ENCODE measurements around the gene CEP63. TPM values are rescaled to one million over a fixed set of nuclear protein-coding genes. Genes with fewer than 3 reads are reported as not detected.
"Not testable (repeated sequence)": the region's sequence is repeated elsewhere in the genome, so short reads cannot be mapped to it uniquely, and the experiment has no call there.

The CEP63 gene
- total RNA-seq, 1 experiment from 2014 or later: 36.1 TPM

DNA sequence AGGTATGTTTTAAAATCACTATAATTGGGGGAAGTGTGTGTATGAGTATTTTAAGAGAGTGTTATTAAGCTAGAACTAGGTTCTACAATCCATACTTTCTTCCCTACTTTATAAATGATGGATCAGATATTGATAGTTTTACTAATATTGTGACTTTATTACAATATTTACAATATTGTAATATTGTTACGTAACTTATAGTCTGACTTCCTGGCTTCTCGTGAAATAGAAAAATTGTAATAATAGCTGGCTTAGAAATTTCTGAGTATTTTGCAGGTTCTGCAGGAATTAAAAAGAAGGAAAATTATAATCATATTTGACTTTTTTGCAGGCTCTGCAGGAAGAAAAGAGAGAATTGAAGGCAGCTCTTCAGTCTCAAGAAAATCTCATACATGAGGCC, 60.0 kb downstream of the CEP63 start:
- DNase-seq: no peak
- H3K4me3 ChIP-seq: no peak overlapping the region
- H3K9me3 ChIP-seq (replicated peaks): no peaks in the 10 kb centered on the region
- no peaks in the 10 kb centered on the region for H3K27me3 ChIP-seq
- H3K27ac ChIP-seq: no peak overlapping the region
- H3K4me1 ChIP-seq: peaks cover 3% of the 10 kb centered on the region; the same call in 1 of the 2 replicates
- peaks cover 38% of the 10 kb centered on the region for H3K36me3 ChIP-seq

DNA sequence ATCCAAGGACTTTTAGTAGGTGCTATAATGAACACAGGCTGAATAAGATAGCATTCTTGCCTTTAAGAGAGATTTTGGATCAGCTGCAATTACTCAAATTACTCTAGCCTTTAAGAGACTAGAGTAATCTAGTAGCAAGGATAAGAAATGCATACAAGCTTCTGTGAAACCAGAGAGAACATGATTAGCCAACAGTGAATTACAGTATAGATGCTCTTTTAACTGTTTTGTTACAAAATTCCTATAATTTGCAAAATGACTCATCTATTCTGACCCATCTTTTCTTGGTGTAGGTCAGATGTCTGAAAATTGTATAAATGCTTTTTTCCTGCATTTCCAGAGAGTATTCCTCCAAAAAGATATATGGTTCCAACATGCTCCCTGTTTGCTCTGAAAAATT, 66.9 kb downstream of the CEP63 start:
- H3K9me3 ChIP-seq (replicated peaks): no peaks in the 10 kb centered on the region
- peaks cover 7% of the 10 kb centered on the region; the same call in 1 of the 2 replicates for H3K4me1 ChIP-seq
- no peak overlapping the region for H3K27ac ChIP-seq
- peaks cover 38% of the 10 kb centered on the region for H3K36me3 ChIP-seq
- H3K4me3 ChIP-seq: no peak overlapping the region
- DNase-seq: no peak
- no peaks in the 10 kb centered on the region for H3K27me3 ChIP-seq

DNA sequence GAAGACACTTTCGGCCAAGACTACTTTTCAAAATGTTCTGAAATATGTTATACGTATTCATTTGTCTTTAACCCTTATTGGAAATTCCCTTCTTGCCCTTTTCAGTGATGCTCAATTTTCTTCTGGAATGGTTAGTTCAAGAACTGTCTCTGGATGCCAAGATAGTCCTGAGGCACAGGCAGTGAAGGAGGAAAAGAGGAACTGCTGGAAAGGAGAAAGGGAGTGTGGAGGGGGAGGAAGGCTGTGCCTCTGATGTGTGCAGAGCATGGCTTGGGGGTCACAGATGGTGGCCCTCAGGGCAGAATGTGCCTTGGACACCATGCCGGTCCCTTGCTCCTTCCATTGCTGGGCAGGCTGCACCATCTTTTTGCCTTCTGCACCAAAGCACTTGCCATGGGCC, 73.7 kb downstream of the CEP63 start:
- Histone ChIP-seq H3K36me3 (peaks cover 22% of the 10 kb centered on the region), H3K4me1 (no peaks in the 10 kb centered on the region), H3K27me3 (no peaks in the 10 kb centered on the region), H3K27ac (no peak overlapping the region), H3K9me3 (replicated peaks) (no peaks in the 10 kb centered on the region), H3K4me3 (no peak overlapping the region)
- no peak for DNase-seq

DNA sequence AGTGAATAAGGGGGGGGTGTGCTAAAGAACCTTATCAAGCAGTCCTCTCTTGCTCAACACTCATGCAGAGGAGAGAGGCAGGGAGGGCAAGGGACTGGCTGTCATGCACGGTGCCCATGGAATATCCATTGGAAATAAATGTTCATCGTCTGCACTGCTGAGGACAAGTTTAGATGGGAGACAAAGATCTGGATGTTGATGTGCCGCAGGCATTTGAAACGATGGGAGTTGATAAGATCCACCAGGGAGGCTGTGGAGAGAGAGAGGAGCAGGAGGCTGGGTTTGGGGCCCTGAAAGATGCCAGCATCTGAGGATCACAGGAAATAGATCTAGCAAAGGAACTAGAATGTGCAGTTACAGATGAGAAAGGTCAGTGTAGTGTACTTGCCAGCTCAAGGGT, 76.2 kb downstream of the CEP63 start:
- Histone ChIP-seq H3K27ac (no peak overlapping the region), H3K9me3 (replicated peaks) (no peaks in the 10 kb centered on the region), H3K4me1 (no peaks in the 10 kb centered on the region), H3K27me3 (no peaks in the 10 kb centered on the region), H3K4me3 (no peak overlapping the region), H3K36me3 (peaks cover 19% of the 10 kb centered on the region)
- DNase-seq: no peak

DNA sequence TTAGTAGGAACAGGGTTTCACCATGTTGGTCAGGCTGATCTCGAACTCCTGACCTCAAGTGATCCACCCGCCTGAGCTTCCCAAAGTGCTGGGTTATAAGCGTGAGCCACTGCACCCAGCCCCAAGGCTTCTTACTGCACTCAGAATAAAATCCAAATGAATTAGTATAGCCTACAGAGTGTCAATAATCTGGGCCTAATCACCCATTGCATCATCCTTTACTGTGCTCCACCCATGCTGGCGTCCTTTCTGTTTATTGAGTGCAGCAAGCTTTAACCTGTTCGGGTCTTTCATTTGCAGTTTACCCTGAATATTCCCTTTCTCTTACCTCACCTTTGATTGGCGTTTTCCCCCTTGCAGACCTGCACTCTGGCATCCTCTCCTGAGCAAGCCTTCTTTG, 77.7 kb downstream of the CEP63 start:
- Histone ChIP-seq H3K4me1 (no peaks in the 10 kb centered on the region), H3K9me3 (replicated peaks) (no peaks in the 10 kb centered on the region), H3K4me3 (no peak overlapping the region), H3K27ac (no peak overlapping the region), H3K27me3 (no peaks in the 10 kb centered on the region), H3K36me3 (peaks cover 11% of the 10 kb centered on the region)
- no peak for DNase-seq

DNA sequence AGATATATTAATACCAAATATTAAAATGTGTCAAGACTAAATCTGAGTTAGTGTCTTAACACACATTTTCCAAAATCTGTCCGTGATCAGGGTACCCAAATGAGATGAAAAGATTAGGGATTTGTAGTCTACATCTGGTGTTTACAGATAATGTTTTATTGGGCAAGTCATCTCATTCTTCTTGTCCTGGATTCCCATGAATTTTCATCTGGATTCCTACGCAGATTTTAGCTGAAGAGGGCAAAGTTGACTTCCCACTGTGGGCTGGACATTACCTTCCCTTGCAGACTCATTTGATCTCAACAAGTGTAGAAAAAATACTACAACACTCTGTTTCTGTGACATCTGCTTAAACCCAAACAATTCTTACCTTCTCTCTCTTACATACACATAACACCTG, 79.1 kb downstream of the CEP63 start:
- Histone ChIP-seq H3K36me3 (peaks cover 2% of the 10 kb centered on the region; the same call in 1 of the 2 replicates), H3K4me3 (no peak overlapping the region), H3K27ac (no peak overlapping the region), H3K4me1 (no peaks in the 10 kb centered on the region), H3K27me3 (no peaks in the 10 kb centered on the region), H3K9me3 (replicated peaks) (no peaks in the 10 kb centered on the region)
- DNase-seq: no peak

DNA sequence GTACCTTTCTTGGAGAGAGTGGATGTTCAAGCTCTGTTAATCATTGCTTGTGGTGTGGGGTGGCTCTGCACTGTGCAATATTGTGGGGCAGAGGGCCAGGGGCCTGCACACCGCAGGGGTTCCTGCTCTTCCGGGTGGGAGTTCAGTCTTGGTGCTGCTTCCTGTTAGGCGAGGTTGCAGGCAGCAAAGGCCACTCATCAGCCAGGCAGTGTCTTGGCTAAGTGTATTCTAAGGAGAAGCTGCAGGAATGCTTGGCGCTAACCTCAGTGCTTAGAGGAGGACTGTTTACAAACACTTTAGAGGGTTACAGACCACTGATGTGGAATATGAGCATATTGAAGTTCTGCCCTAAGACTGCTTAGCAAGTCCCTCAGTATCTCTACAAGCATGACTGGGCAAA, 81.7 kb downstream of the CEP63 start:
- no peak overlapping the region for H3K4me3 ChIP-seq
- H3K9me3 ChIP-seq (replicated peaks): no peaks in the 10 kb centered on the region
- no peaks in the 10 kb centered on the region for H3K4me1 ChIP-seq
- no peaks in the 10 kb centered on the region for H3K27me3 ChIP-seq
- DNase-seq: no peak
- peaks cover 2% of the 10 kb centered on the region; the same call in 1 of the 2 replicates for H3K36me3 ChIP-seq
- H3K27ac ChIP-seq: no peak overlapping the region

DNA sequence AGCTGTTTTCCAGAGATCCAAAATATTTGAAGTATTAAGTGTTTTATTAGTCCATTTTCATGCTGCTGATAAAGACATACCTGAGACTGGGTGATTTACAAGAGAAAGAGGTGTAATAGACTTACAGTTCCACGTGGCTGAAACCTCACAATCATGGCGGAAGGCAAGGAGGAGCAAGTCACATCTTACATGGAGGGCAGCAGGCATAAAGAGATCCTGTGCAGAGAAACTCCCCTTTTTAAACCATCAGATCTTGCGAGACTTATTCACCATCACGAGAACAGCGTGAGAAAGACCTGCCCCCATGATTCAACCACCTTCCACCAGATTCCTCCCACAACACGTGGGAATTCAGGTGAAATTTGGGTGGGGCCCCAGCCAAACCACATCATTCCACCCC, 82.9 kb downstream of the CEP63 start:
- Histone ChIP-seq H3K36me3 (no peaks in the 10 kb centered on the region), H3K27me3 (no peaks in the 10 kb centered on the region), H3K9me3 (replicated peaks) (no peaks in the 10 kb centered on the region), H3K4me3 (no peak overlapping the region), H3K4me1 (no peaks in the 10 kb centered on the region), H3K27ac (no peak overlapping the region)
- DNase-seq: no peak

DNA sequence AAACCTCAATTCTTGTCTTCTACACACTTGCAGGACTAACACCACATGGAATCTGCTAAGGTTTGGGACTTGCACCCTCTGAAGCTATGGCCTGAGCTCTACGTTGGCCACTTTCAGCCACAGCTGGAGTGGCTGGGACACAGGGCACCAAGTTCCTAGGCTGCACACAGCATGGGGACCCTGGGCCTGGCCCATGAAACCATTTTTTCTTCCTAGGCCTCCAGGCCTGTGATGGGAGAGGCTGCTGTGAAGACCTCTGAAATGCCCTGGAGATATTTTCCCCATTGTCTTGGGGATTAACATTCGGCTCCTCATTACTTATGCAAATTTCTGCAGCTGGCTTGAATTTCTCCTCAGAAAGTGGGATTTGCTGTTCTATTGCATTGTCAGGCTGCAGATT, 84.0 kb downstream of the CEP63 start:
- H3K4me3 ChIP-seq; H3K4me1 ChIP-seq; H3K36me3 ChIP-seq; H3K27ac ChIP-seq; DNase-seq; H3K27me3 ChIP-seq; H3K9me3 ChIP-seq (replicated peaks): not testable (repeated sequence)

DNA sequence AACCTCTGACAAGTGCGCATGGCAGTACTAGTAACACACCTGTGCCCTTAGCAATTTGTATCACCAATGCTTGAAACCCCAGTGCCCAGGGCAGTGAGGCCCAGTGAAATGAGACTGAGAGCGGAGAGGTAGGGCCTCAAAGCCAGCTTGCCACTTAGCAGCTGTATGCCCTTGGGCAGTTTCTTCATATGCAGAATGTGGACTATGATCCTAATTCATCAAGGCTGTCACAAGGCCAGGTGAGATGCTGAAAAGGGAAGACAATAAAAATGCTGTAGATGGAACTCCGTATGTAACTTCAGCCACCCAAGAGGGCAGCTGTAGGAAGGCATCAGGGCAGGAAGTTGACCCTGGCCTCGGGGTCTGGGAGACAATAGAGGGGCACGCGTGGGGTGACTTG, 90.6 kb downstream of the CEP63 start:
- Histone ChIP-seq H3K27ac (no peak overlapping the region), H3K9me3 (replicated peaks) (no peaks in the 10 kb centered on the region)
- no peak for DNase-seq

DNA sequence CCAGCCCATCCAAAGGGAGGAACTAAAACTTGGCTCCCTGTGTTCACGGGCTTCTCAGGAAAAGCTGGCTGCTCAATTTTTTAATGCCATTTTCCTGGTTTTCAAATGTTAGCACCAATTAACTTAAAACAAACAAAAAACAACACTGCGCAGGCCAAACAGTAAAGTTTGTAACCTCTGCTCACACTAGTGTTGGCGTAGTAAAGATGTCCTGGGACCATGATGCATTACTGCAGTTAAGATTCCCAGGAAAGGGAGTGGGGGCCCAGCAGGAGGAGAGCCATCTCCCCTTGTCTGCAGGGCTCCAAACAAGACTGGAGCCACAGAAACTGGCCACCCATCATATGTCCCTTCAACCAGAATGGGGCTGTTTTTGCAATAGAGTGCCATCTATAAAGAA, 91.0 kb downstream of the CEP63 start:
- no peaks in the 10 kb centered on the region for H3K9me3 ChIP-seq (replicated peaks)
- H3K36me3 ChIP-seq: no peaks in the 10 kb centered on the region
- H3K4me1 ChIP-seq: no peaks in the 10 kb centered on the region
- H3K4me3 ChIP-seq: no peak overlapping the region
- no peak overlapping the region for H3K27ac ChIP-seq
- no peaks in the 10 kb centered on the region for H3K27me3 ChIP-seq
- DNase-seq: no peak

More for the DNA sequence above, 90.6 kb downstream of the CEP63 start:
- Histone ChIP-seq H3K27me3 (no peaks in the 10 kb centered on the region), H3K36me3 (no peaks in the 10 kb centered on the region), H3K4me1 (no peaks in the 10 kb centered on the region), H3K4me3 (no peak overlapping the region)

DNA sequence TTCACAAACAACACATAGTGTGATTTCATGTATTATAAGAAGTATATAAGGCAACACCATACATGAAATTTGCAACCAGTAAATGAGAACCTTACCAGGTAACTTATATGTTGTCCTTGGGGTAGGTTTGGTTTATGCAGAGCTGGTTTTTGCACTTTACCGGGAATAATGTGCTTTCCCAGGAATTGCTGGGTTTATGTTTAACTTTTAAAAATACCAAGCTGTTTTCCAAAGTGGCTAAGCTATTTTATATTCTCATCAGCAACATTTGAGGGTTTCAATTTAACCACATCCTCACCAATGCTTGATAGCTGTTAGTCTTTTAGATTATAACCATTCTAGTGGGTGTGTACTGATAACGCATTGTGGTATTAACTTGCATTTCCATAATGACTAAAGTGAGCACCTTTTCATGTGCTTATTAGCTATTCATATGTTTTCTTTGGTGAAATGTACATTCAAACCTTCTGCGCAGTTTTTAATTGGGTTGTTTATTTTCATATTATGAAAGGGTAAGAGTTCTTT, 93.3 kb downstream of the CEP63 start:
- Histone ChIP-seq H3K27ac (no peak overlapping the region), H3K36me3 (no peaks in the 10 kb centered on the region), H3K4me3 (no peak overlapping the region), H3K9me3 (replicated peaks) (no peaks in the 10 kb centered on the region), H3K4me1 (no peaks in the 10 kb centered on the region), H3K27me3 (no peaks in the 10 kb centered on the region)
- DNase-seq: no peak

DNA sequence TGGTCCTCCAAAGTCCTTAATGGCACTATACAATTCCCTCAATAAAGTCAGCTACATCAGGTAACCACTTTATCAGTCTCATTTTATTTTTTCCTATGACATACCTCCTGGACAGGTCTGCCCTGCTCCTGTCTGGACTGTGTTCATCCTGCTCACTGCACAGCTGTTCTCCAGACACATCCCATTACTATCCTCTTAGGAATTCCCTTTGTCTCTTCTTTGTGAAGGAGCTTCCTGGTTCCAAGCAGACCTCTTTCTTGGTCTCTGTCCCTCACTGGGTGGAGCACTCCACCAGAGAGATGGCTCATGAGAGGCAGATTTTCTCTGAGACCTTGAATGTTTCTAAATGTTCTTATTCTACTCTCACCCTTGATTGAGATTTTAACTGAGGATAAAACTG, 104.9 kb downstream of the CEP63 start:
- Histone ChIP-seq H3K4me3 (no peak overlapping the region), H3K9me3 (replicated peaks) (no peaks in the 10 kb centered on the region), H3K27me3 (no peaks in the 10 kb centered on the region), H3K36me3 (no peaks in the 10 kb centered on the region), H3K4me1 (no peaks in the 10 kb centered on the region), H3K27ac (no peak overlapping the region)
- no peak for DNase-seq

DNA sequence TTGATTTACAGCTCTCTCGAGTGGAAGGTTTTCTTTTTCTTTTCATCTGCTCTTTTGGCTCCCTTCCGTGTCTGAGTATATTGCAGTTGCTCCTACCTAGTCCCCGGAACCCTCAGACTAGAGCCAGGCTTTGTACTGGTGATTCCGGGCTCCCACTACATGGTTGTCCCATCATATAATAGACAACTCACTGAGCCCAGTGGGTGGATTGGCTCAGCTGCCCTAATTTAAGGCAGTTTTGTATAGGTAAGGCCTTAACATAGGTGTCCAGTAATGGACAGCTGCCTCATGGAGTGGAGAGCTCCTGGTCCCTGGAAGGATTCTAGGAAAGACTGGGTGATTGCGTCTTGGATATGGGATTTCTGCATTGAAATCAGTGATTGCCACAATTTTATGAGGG, 106.9 kb downstream of the CEP63 start:
- Histone ChIP-seq H3K4me3 (no peak overlapping the region), H3K27me3 (no peaks in the 10 kb centered on the region), H3K36me3 (no peaks in the 10 kb centered on the region), H3K27ac (no peak overlapping the region), H3K4me1 (no peaks in the 10 kb centered on the region), H3K9me3 (replicated peaks) (no peaks in the 10 kb centered on the region)
- DNase-seq: no peak

DNA sequence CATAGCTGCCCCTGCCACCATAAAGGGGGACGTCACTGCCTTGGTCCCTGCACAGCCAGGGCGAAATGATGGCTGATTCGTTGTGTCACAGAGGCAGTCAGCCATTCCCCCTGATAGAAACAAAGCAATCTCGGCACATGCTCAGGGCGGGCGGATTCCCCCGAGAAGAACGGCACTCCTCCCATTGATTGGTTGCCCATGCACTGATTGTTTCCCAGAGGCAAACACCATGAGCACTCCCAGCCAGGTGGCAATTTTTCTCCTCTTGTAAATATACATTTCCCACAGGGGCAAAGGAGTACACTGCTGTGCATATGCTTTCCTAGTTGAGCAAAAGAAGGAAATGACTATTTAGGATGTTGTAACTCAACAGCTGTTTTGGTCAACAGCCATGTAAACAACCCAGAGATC, 108.5 kb downstream of the CEP63 start:
- H3K4me3 ChIP-seq: no peak overlapping the region
- DNase-seq: no peak
- 0 out of 2 replicates have a peak, but pooled peaks cover 5% of the 10 kb centered on the region for H3K27me3 ChIP-seq
- H3K27ac ChIP-seq: no peak overlapping the region
- H3K9me3 ChIP-seq (replicated peaks): no peaks in the 10 kb centered on the region
- H3K36me3 ChIP-seq: no peaks in the 10 kb centered on the region
- no peaks in the 10 kb centered on the region for H3K4me1 ChIP-seq

DNA sequence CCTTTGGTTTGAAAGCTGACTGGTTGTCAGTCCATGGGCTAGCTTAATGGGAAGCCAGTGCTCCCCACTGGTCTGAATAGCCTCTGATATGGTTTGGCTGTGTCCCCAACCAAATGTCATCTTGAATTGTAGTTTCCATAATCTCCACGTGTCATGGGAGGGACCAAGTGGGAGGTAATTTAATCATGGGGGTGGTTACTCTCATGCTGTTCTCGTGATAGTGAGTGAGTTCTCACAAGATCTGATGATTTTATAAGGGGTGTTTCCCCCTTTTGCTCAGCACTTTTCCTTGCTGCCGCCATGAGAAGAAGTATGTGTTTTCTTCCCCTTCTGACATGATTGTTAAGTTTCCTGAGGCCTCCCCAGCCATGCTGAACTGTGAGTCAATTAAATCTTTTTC, 109.1 kb downstream of the CEP63 start:
- not testable (repeated sequence) for H3K9me3 ChIP-seq (replicated peaks); H3K27ac ChIP-seq; H3K4me1 ChIP-seq; H3K36me3 ChIP-seq; H3K27me3 ChIP-seq; DNase-seq; H3K4me3 ChIP-seq

Measured in SJCRH30 (cell line).